ENCODE measurements around the gene SASH1.

Gene SASH1

GRCh38 chr6:148503703-148504102 is 161.1 kb downstream of the SASH1 start:
- FAIRE-seq = no peak

- no peak for FAIRE-seq
Measured at GRCh38 chr6:148507774-148508173, 165.1 kb downstream of the SASH1 start.

GRCh38 chr6:148508401-148509041 is 165.9 kb downstream of the SASH1 start:
- FAIRE-seq = no peak

GRCh38 chr6:148509119-148509799 is 166.6 kb downstream of the SASH1 start:
- FAIRE-seq = no peak

GRCh38 chr6:148509800-148510581 is 167.4 kb downstream of the SASH1 start:
- peak; percentile 51 for FAIRE-seq

GRCh38 chr6:148513145-148514071 is 170.8 kb downstream of the SASH1 start:
- FAIRE-seq = no peak

GRCh38 chr6:148514091-148514845 is 171.6 kb downstream of the SASH1 start:
- no peak for FAIRE-seq

GRCh38 chr6:148516217-148516616 is 173.6 kb downstream of the SASH1 start:
- FAIRE-seq = no peak

- FAIRE-seq = no peak
Measured at GRCh38 chr6:148516617-148517016, 174.0 kb downstream of the SASH1 start.

- FAIRE-seq = no peak
Measured at GRCh38 chr6:148517470-148517869, 174.8 kb downstream of the SASH1 start.

- no peak for FAIRE-seq
Measured at GRCh38 chr6:148518511-148519156, 176.0 kb downstream of the SASH1 start.

- no peak for FAIRE-seq
Measured at GRCh38 chr6:148520109-148520841, 177.6 kb downstream of the SASH1 start.

- no peak for FAIRE-seq
Measured at GRCh38 chr6:148521158-148521557, 178.5 kb downstream of the SASH1 start.

- FAIRE-seq = peak; percentile 49
Measured at GRCh38 chr6:148521586-148521985, 178.9 kb downstream of the SASH1 start.

GRCh38 chr6:148523048-148523447 is 180.4 kb downstream of the SASH1 start:
- no peak for FAIRE-seq

GRCh38 chr6:148523551-148523950 is 180.9 kb downstream of the SASH1 start:
- FAIRE-seq = no peak

- FAIRE-seq = no peak
Measured at GRCh38 chr6:148524471-148524882, 181.8 kb downstream of the SASH1 start.

- no peak for FAIRE-seq
Measured at GRCh38 chr6:148524976-148525375, 182.3 kb downstream of the SASH1 start.

GRCh38 chr6:148525453-148525852 is 182.8 kb downstream of the SASH1 start:
- no peak for FAIRE-seq

- FAIRE-seq = no peak
Measured at GRCh38 chr6:148526145-148526544, 183.5 kb downstream of the SASH1 start.

GRCh38 chr6:148528292-148528691 is 185.7 kb downstream of the SASH1 start:
- no peak for FAIRE-seq
